Trophoblast cell (in vitro differentiated cells and primary cell): ENCODE measurements around the gene CD27.

ENCODE experiments used
- DNase-seq, 2 donors: peaks; one replicate each; pipeline ENCODE4 v3.0.0-alpha.2; 2016
- H2AFZ ChIP-seq: 2 replicates; pipeline ENCODE4 v1.6.1; 2013; ENCODE audit warnings: low read length, moderate library complexity, mild to moderate bottlenecking; ENCODE audit not compliant: insufficient read depth, poor library complexity
- H2AK5ac ChIP-seq: 2 replicates; pipeline ENCODE4 v1.6.1; 2013; ENCODE audit warnings: mild to moderate bottlenecking, low read length
- H2BK120ac ChIP-seq: 2 replicates; pipeline ENCODE4 v1.6.1; 2013; ENCODE audit warnings: low read length, mild to moderate bottlenecking, moderate library complexity; ENCODE audit not compliant: insufficient read depth, poor library complexity
- H2BK12ac ChIP-seq: 2 replicates; pipeline ENCODE4 v1.6.1; 2013; ENCODE audit warnings: mild to moderate bottlenecking, low read length, moderate library complexity
- H2BK5ac ChIP-seq: 2 replicates; pipeline ENCODE4 v1.6.1; 2013; ENCODE audit warnings: low read length, low read depth, moderate library complexity, mild to moderate bottlenecking; ENCODE audit not compliant: poor library complexity
- H3K14ac ChIP-seq: 2 replicates; pipeline ENCODE4 v1.6.1; 2013; ENCODE audit warnings: mild to moderate bottlenecking, low read length
- H3K18ac ChIP-seq: 2 replicates; pipeline ENCODE4 v1.6.1; 2013; ENCODE audit warnings: mild to moderate bottlenecking, low read length
- H3K23ac ChIP-seq: 2 replicates; pipeline ENCODE4 v1.6.1; 2013; ENCODE audit warnings: low read length
- H3K27ac ChIP-seq: 2 replicates; pipeline ENCODE4 v1.5.1; 2013; ENCODE audit warnings: low read depth, mild to moderate bottlenecking, inconsistent platforms, low read length, moderate library complexity
- H3K27me3 ChIP-seq: 2 replicates; pipeline ENCODE4 v1.6.1; 2013; ENCODE audit warnings: inconsistent platforms, mild to moderate bottlenecking, low read length, moderate library complexity; ENCODE audit not compliant: insufficient read depth
- H3K36me3 ChIP-seq, 2 experiments: 1 replicate in 1 of 2; 2 replicates in 1 of 2; pipeline ENCODE4 v1.6.1; 2013; ENCODE audit warnings: low read length in 2 of 2, mild to moderate bottlenecking in 2 of 2, moderate library complexity in 1 of 2; ENCODE audit not compliant: insufficient read depth in 2 of 2, control insufficient read depth in 1 of 2
- H3K4ac ChIP-seq: 2 replicates; pipeline ENCODE4 v1.6.1; 2013; ENCODE audit warnings: low read depth, mild to moderate bottlenecking, low read length, moderate library complexity
- H3K4me1 ChIP-seq, 2 experiments: 1 replicate in 1 of 2; 2 replicates in 1 of 2; pipeline ENCODE4 v1.6.1; 2013; ENCODE audit warnings: low read length in 2 of 2, mild to moderate bottlenecking in 2 of 2, moderate library complexity in 1 of 2; ENCODE audit not compliant: insufficient read depth in 2 of 2, control insufficient read depth in 1 of 2
- H3K4me2 ChIP-seq: 2 replicates; pipeline ENCODE4 v1.6.1; 2013; ENCODE audit warnings: inconsistent platforms, mild to moderate bottlenecking, low read length, moderate library complexity
- H3K4me3 ChIP-seq: 2 replicates; pipeline ENCODE4 v1.5.1; 2013; ENCODE audit warnings: mild to moderate bottlenecking, low read depth, low read length, inconsistent platforms
- H3K79me1 ChIP-seq: one replicate; pipeline ENCODE4 v1.6.1; 2013; ENCODE audit warnings: low read length
- H3K79me2 ChIP-seq: 2 replicates; pipeline ENCODE4 v1.6.1; 2013; ENCODE audit warnings: low read length, mild to moderate bottlenecking; ENCODE audit not compliant: control insufficient read depth, insufficient read depth, poor library complexity
- H3K9ac ChIP-seq: 2 replicates; pipeline ENCODE4 v1.6.1; 2013; ENCODE audit warnings: mild to moderate bottlenecking, low read length
- H3K9me3 ChIP-seq: 2 replicates; pipeline ENCODE4 v1.6.1; 2013; ENCODE audit warnings: low read depth, mild to moderate bottlenecking, control low read depth, inconsistent platforms, low read length; ENCODE audit not compliant: insufficient read depth
- H4K12ac ChIP-seq: 2 replicates; pipeline ENCODE4 v1.6.1; 2013; ENCODE audit warnings: low read depth, mild to moderate bottlenecking, low read length, moderate library complexity
- H4K8ac ChIP-seq: 2 replicates; pipeline ENCODE4 v1.6.1; 2013; ENCODE audit warnings: low read depth, mild to moderate bottlenecking, low read length, moderate library complexity
- H4K91ac ChIP-seq: one replicate; pipeline ENCODE4 v1.6.1; 2013; ENCODE audit warnings: low read depth, mild to moderate bottlenecking, low read length, moderate library complexity
- WGBS: extraction: QIAGEN DNeasy Blood & Tissue Kit; methylation state at CpG from one replicate; pipeline ENCODE4 v1.1.7; 2013; ENCODE audit warnings: missing lambda C conversion rate; ENCODE audit not compliant: insufficient read length, insufficient coverage; ENCODE audit errors: extremely low coverage; 5-methylcytosine and 5-hydroxymethylcytosine counted together

CD27 gene

GRCh38 chr12:6443361-6443983 is 1.3 kb upstream of the CD27 start:
- WGBS = no CpG with 5 or more reads among the region's 9 CpGs
- Histone ChIP-seq H2BK120ac (no peak overlapping the region), H3K27me3 (no peaks in the 10 kb centered on the region), H3K36me3 (no peaks in the 10 kb centered on the region), H3K27ac (no peak overlapping the region), H3K14ac (no peak overlapping the region), H2BK5ac (no peak overlapping the region), H3K79me2 (no peaks in the 10 kb centered on the region), H3K4ac (no peak overlapping the region), H3K4me2 (no peak overlapping the region), H3K9ac (no peak overlapping the region), H4K12ac (no peak overlapping the region), H3K4me3 (no peak overlapping the region), H3K9me3 (no peaks in the 10 kb centered on the region), H4K91ac (no peak overlapping the region), H2AK5ac (no peak overlapping the region), H2AFZ (no peak overlapping the region), H3K4me1 (no peaks in the 10 kb centered on the region), H3K23ac (no peak overlapping the region), H2BK12ac (no peak overlapping the region), H4K8ac (no peak overlapping the region), H3K18ac (no peak overlapping the region), H3K79me1 (no peaks in the 10 kb centered on the region)
- DNase-seq = no peak

GRCh38 chr12:6444031-6444430 is 724 bp upstream of the CD27 start:
- Histone ChIP-seq H3K79me1 (no peaks in the 10 kb centered on the region), H2BK5ac (no peak overlapping the region), H2AFZ (no peak overlapping the region), H4K12ac (no peak overlapping the region), H2BK120ac (no peak overlapping the region), H3K14ac (no peak overlapping the region), H3K27me3 (no peaks in the 10 kb centered on the region), H4K91ac (no peak overlapping the region), H3K36me3 (no peaks in the 10 kb centered on the region), H2AK5ac (no peak overlapping the region), H2BK12ac (no peak overlapping the region), H3K4me2 (no peak overlapping the region), H3K27ac (no peak overlapping the region), H4K8ac (no peak overlapping the region), H3K18ac (no peak overlapping the region), H3K4me3 (no peak overlapping the region), H3K4me1 (no peaks in the 10 kb centered on the region), H3K9ac (no peak overlapping the region), H3K23ac (no peak overlapping the region), H3K79me2 (no peaks in the 10 kb centered on the region), H3K9me3 (no peaks in the 10 kb centered on the region), H3K4ac (no peak overlapping the region)
- WGBS = no CpG with 5 or more reads among the region's 4 CpGs
- no peak for DNase-seq

- WGBS = no CpG with 5 or more reads among the region's 16 CpGs
- Histone ChIP-seq H3K4me3 (no peak overlapping the region), H3K4me2 (no peak overlapping the region), H3K27ac (no peak overlapping the region), H3K27me3 (no peaks in the 10 kb centered on the region), H2AFZ (no peak overlapping the region), H3K36me3 (no peaks in the 10 kb centered on the region), H3K23ac (peak overlapping the region; percentile 86), H4K12ac (no peak overlapping the region), H3K79me1 (peaks cover 3% of the 10 kb centered on the region), H3K4me1 (peaks cover 15% of the 10 kb centered on the region in 2 experiments), H3K14ac (no peak overlapping the region), H2BK12ac (no peak overlapping the region), H4K8ac (peak overlapping the region; percentile 79), H2BK120ac (no peak overlapping the region), H3K79me2 (no peaks in the 10 kb centered on the region), H3K18ac (no peak overlapping the region), H4K91ac (no peak overlapping the region), H3K9ac (no peak overlapping the region), H3K4ac (no peak overlapping the region), H2BK5ac (no peak overlapping the region), H3K9me3 (peaks cover 3% of the 10 kb centered on the region), H2AK5ac (no peak overlapping the region)
- no peak for DNase-seq
Measured at GRCh38 chr12:6450091-6450868, 5.5 kb downstream of the CD27 start.

GRCh38 chr12:6450869-6451347 is 6.2 kb downstream of the CD27 start:
- H2BK5ac ChIP-seq = no peak overlapping the region
- H2AFZ ChIP-seq = peak overlapping the region; percentile 4
- H4K12ac ChIP-seq = peak overlapping the region; percentile 49
- no peak overlapping the region for H3K4ac ChIP-seq
- H3K23ac ChIP-seq = no peak overlapping the region
- no peaks in the 10 kb centered on the region for H3K36me3 ChIP-seq
- H4K91ac ChIP-seq = no peak overlapping the region
- peak overlapping the region; percentile 41 for H3K4me3 ChIP-seq
- H3K79me2 ChIP-seq = no peaks in the 10 kb centered on the region
- peaks cover 3% of the 10 kb centered on the region for H3K9me3 ChIP-seq
- H2BK120ac ChIP-seq = no peak overlapping the region
- H3K4me2 ChIP-seq = peak overlapping the region; percentile 48
- no peaks in the 10 kb centered on the region for H3K27me3 ChIP-seq
- WGBS = no CpG with 5 or more reads among the region's 11 CpGs
- H2BK12ac ChIP-seq = peak overlapping the region; percentile 34
- H3K27ac ChIP-seq = no peak overlapping the region
- H2AK5ac ChIP-seq = peak overlapping the region; percentile 73
- peaks cover 3% of the 10 kb centered on the region for H3K79me1 ChIP-seq
- DNase-seq = no peak
- H3K4me1 ChIP-seq = peaks cover 15% of the 10 kb centered on the region in 2 experiments
- no peak overlapping the region for H3K9ac ChIP-seq
- peak overlapping the region; percentile 9 for H3K14ac ChIP-seq
- H4K8ac ChIP-seq = peak overlapping the region; percentile 79
- H3K18ac ChIP-seq = no peak overlapping the region
